ENCODE data around the gene NCOA6. TPM values are rescaled to one million over a fixed set of nuclear protein-coding genes. Genes with fewer than 3 reads are reported as not detected.

NCOA6 gene
- 6.0 and 8.2 TPM in 2 replicates for total RNA-seq (2014; rRNA removed; shearing (Covaris generic))

DNA sequence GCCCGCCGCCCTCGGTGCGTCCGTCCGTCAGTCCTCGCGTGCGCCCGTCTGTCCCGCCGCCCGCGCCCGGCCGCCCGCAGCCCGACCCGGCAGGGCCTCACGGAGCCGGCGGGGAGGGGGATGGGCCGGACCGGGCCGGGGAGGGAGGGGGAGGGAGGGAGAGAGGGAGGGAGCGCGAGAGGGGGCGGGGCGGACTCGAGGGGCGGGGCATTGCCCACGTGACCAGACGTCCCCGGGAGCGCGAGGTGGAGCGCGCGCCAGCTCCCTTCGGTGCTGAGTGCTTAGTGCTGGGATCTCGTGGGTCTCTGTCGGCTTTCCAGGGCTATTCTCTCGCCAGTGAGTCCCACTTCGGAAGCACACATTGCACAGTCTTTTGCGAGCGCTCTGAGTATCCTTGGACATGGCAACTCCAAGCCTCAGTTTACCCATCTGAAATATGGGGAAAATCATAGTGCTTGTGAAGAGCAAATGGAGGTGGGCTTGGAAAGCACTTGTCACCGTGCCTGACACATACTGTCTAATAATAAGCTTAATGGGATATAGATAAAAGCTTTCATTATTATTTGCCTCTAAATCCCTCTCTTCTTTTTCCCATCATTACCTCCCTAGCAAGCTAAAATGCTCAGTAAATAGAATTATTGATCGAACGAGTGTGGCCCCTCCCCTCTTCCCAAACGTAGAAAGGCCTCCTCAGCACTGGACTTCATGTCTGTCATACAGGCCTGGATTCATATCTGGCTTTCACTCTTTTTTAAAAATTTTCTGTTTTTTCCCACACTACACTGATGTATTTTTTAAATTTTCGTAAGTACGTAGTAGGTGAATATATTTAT is at the start of gene NCOA6:
TSS of gene NCOA6 (minus strand) at position 122 of the 833 bp plus-strand sequence. CDS start 43,296 bp downstream, outside the sequence.
- DNase-seq (ENCODE audit: low spot score) = peak; percentile 76

DNA sequence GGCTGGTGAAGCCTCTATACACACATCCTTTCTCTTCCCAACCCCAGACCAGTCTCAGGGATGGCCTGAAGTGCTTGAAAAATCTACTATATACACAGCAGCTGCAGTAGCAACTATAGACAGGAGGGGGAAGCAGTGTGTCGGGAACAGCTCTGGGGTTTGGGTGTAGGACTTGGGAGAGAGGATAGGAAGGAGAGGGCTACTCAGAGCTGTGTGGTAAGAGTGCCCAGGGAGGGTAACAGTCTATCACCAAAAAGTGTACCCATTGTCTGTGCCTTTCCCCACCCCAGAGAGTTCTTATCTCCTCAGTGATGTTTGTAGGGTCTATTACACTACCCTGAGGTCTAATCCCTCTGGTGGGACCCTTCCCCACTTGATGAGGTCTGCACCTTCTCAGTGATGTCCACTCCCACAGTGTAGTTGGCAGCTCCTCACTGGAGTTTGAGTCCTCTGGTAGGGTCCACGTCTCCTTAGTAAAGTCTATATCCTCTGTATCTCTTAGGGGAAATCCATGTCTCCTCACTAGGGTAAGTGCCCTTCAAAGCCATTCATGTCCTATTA is 48.7 kb upstream of the NCOA6 start:
- peak; percentile 82 for DNase-seq (ENCODE audit: low spot score)

DNA sequence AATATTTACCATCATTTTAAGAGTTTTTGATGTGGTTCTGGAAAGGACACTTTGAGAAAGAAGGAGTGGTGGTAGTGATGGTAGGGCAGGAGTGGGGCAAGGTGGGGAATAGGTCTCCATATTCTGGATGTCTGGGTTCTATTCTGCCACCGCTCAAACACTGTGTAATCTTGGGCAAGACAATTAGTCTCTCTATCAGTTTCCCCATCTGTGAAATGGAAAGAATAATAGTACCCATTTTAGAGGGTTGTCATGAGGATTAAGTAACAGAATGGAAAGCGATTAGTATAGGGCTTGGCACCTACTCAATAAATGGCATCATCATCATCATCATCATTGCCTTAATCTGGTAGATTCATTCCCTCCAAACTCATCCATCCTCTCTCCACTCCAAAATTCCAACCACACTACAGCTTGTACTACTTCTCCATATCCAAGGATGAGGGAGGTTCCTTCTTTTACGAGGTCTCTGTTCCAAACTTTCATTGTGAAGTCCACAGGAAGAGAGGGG is 48.2 kb upstream of the NCOA6 start:
- no peak for DNase-seq (ENCODE audit: low spot score)

GRCh38 chr20:34872622-34873224 is 47.3 kb upstream of the NCOA6 start, which contains the start of gene GGT7:
TSS of gene GGT7 (minus strand) at chr20:34872856. CDS start at chr20:34872815, 41 bp downstream.
- peak; percentile 59 for DNase-seq (ENCODE audit: low spot score)

DNA sequence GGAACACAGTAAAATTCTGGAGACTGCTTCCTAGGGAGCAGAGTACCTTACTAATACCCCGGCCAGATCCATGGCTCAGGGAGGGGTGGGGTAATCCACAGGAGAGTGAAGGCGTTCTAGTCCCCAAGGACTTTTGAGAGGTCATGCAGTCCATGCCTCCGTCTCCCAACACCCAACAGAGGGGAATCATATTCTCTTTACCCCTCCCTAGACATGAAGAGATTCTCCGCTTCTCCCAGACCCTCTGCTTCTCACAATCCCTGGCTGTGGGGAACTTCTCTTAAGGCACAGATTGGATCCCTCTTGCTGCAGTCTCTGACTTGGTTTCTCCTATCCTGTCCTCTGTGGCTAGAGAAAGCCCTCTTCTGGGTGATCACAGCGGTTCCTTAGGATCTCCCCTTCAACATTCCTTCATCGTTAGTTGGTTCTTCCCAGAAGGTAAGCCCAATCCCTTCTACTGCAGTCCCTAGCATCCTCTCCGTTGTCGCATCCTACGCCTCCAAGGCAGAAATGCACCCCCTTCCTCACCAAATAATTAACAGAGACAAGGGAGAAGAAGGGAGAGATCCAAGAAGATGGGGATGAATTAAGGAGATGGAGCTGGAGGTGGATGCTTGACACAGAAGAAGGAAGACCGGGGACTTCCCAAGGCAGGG is 46.6 kb upstream of the NCOA6 start:
- no peak for DNase-seq (ENCODE audit: low spot score)

DNA sequence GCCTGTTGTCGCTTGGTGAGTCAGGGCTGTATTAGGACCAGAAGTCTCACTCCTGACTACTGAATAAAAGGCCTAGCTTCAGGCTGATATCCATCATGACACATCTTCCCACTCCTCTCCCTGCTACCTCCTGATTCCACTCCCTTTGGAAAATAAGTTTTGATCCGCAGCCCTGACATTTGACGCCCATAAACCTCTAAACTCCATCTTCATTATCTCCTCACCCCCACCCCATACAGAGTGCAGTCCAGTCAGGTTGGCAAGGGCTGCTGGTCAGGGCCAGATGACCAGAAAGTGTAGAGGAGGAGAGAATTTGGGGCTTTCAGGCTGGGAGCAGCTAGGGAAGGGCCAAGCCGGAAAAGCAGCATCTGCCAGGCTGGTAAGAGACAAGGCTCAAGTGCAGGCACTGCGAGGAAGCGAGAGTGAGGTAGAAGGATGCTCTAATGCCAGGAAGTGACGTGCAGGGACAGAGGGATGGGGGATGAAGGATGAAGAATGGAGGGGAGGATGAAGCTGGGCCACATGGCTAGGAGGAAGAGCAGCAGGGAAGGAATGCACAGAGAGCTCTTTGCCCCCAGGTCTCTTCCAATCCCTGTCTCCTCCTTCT is 46.0 kb upstream of the NCOA6 start:
- no peak for DNase-seq (ENCODE audit: low spot score)

DNA sequence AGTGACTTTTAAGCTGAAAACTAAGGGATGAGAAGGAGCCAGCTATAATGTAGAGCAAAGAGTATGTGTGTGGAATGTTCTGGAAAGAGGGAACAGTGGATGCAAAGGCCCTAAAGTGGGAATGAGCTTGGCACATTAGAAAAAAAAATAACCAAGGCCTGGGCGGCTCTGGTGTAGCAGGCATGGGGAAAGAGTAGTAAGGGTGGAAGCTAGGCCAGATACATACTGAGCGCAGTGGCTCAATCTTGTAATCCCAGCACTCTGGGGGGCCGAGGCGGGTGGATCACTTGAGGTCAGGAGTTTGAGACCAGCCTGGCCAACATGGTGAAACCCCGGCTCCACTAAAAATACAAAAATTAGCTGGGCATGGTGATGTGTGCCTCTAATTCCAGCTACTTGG is 38.8 kb upstream of the NCOA6 start:
- no peak for DNase-seq (ENCODE audit: low spot score)

- no peak for DNase-seq (ENCODE audit: low spot score)
Measured at GRCh38 chr20:34863421-34863965, 38.0 kb upstream of the NCOA6 start.

DNA sequence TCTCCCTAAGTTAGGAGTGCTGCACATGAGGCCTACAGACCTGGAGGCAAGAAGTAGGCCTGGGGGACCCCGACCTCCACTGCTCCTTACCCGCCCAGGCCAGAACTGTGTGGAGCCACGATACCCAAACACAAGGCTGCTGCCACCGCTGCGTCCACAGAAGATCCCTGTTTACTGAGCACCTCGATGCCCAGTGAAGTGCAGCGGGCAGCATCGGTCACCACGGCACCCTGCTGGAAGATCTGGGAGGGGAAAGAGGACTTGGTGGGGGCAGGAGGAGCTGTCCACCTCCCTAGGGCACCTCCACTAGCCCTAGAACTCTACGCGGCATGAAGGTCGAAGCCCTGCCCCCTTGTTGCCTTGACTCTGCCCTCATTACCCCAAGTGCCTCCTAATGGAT is 37.3 kb upstream of the NCOA6 start:
- DNase-seq (ENCODE audit: low spot score) = no peak

- no peak for DNase-seq (ENCODE audit: low spot score)
Measured at GRCh38 chr20:34861386-34862084, 36.1 kb upstream of the NCOA6 start.

GRCh38 chr20:34859826-34860545 is 34.5 kb upstream of the NCOA6 start:
- DNase-seq (ENCODE audit: low spot score) = no peak

GRCh38 chr20:34859367-34859766 is 33.9 kb upstream of the NCOA6 start:
- no peak for DNase-seq (ENCODE audit: low spot score)

- no peak for DNase-seq (ENCODE audit: low spot score)
Measured at GRCh38 chr20:34852298-34852697, 26.8 kb upstream of the NCOA6 start.

DNA sequence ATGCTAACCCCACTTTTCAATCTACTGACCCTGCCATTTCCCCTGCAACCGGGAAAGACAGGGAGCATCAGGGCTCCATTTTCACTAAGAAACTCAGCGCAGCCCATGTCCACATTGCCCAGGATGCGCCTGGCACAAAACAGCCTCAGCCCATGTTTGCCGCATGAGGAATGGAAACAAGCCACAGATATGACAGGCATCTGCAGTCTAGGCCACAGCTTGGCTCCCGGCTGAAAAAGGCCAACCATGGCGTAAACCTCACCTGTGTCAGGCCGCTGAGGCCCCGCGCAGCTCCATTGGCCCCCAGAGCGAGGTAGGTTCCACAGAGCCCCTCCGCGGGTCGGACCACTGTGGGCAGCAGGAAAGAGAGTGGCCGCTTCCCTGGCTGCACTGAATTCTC is 25.5 kb upstream of the NCOA6 start:
- no peak for DNase-seq (ENCODE audit: low spot score)

DNA sequence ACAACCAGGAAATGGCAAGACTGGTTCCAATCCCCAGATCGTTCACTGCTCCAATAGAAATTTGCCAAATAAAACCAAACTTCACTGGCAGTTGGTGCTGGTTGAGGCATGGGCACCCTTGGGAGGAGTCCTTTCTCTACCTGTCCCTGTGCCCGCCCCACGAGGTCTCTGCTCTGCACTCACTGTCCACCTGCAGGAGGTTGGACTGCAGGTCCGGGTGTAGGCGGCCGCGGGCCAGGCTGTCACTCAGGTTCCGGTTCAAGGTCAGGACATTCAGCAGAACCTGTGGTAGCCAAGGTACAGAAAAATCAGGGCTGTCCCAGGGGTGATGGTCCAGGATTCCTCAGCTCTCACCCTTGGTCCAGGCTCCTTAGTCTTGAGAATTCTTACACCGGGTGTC is 24.3 kb upstream of the NCOA6 start:
- DNase-seq (ENCODE audit: low spot score) = no peak

DNA sequence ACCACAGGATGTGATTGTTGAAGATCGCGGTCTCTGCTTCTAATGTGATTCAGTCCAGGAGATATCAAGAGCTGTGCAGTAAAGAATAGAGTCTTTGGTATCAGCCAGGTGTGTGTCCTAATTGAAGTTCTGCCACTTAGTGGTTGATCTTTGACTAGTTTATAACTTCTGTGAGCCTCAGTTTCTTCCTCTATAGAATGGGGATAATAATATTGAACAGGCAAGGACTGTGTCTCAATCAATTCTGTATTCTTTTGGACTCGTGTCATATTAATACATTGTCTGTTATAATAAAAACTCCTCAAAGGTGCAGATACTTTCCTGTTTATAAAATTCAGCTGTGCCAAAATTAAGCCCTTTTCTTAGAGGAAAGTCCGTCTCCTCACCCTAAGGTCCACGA is 23.1 kb upstream of the NCOA6 start:
- DNase-seq (ENCODE audit: low spot score) = no peak

DNA sequence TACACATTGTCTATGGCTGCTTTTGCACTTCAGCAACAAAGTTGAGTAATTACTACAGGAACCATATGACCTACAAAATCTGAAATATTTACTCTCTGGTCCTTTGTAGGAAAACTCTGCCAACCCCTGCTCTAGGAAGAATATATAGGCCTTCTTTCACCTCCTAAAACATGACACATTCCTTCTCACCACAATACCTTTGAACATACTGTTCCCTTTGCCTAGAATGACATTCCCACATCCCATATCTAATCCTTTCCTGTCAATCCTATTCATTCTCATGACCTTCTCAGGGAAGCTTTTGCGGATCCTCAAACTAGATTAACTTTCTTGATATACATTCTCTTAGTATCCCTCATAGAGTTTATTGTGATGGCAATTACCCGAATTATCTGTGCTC is 18.0 kb upstream of the NCOA6 start:
- no peak for DNase-seq (ENCODE audit: low spot score)

- no peak for DNase-seq (ENCODE audit: low spot score)
Measured at GRCh38 chr20:34842143-34842542, 16.7 kb upstream of the NCOA6 start.

GRCh38 chr20:34834459-34834893 is 9.0 kb upstream of the NCOA6 start:
- DNase-seq (ENCODE audit: low spot score) = peak; percentile 29

DNA sequence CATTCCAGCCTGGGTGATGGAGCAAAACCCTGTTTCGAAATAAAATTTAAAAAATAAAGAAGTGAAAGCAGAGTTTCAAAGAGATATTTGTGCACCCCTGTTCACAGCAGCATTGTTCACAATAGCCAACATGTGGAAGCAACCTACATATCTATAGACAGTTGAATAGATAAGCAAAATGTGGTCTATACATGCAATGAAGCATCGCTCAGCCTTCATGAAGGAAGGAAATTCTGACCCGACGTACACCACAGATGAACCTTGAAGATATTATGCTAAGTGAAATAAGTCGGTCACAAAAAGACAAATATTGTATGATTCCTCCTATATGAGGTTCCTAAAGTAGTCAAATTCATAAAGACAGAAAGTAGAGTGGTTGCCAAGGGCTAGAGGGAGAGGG is 6.5 kb upstream of the NCOA6 start:
- DNase-seq (ENCODE audit: low spot score) = no peak
